ENCODE results near the gene RABL3.

DNA sequence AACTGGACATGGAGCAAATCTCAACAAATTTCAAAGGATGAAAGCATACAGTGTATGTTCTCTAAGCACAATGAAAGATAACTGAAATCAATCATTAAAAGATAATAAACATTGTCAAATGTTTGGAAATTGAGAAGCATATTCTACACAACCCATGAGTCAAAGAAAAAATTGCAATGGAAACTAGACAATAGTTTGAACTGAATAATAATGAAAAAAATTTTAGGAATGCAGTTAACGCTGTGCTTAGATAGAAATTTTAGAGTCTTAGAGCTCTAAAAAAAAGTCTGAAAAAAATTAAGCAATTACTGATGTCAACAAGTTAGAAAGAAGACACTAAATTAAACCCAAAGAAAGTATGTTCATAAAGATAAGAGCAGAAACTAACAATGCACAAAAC lies 15.5 kb downstream of the RABL3 start:
- TF ChIP-seq, protein P1, sequence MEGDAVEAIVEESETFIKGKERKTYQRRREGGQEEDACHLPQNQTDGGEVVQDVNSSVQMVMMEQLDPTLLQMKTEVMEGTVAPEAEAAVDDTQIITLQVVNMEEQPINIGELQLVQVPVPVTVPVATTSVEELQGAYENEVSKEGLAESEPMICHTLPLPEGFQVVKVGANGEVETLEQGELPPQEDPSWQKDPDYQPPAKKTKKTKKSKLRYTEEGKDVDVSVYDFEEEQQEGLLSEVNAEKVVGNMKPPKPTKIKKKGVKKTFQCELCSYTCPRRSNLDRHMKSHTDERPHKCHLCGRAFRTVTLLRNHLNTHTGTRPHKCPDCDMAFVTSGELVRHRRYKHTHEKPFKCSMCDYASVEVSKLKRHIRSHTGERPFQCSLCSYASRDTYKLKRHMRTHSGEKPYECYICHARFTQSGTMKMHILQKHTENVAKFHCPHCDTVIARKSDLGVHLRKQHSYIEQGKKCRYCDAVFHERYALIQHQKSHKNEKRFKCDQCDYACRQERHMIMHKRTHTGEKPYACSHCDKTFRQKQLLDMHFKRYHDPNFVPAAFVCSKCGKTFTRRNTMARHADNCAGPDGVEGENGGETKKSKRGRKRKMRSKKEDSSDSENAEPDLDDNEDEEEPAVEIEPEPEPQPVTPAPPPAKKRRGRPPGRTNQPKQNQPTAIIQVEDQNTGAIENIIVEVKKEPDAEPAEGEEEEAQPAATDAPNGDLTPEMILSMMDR (IDR thresholded peaks at IDR 0.05) = no peak
- TF ChIP-seq POLR2A (IDR thresholded peaks at IDR 0.05) = no peak

All from uterus (tissue), 2 donors.